SK-N-SH (cell line): ENCODE data around the gene MEF2C. TPM values are rescaled to one million over a fixed set of nuclear protein-coding genes. Genes with fewer than 3 reads are reported as not detected.

Source experiments
- CTCF ChIA-PET: fragments of 300-600, 350-600 bp; formaldehyde crosslinking; extraction: SDS; loops from one replicate; lab custom pipeline; 2021; lab: Yijun Ruan, JAX
- POLR2A ChIA-PET: fragments of 350-600 bp; sonication (Branson Sonifier 250); formaldehyde crosslinking; extraction: SDS; loops from one replicate; lab custom pipeline; 2020; ENCODE audit warnings: antibody characterized with exemption, inconsistent platforms; lab: Yijun Ruan, JAX
- DNase-seq: peaks from one replicate; pipeline ENCODE4 v3.0.0; 2012
- H2AFZ ChIP-seq: fragments of 200-600 bp; sonication (generic); 2 replicates; pipeline ENCODE4 v1.8.1; 2016; ENCODE audit warnings: antibody characterized with exemption, mild to moderate bottlenecking, low read depth
- H3F3A ChIP-seq: fragments of 200-600 bp; sonication (generic); replicated peaks from 2 replicates; pipeline ENCODE3; 2016; ENCODE audit warnings: antibody characterized with exemption, mild to moderate bottlenecking; ENCODE audit not compliant: insufficient read depth
- H3K27ac ChIP-seq, 2 experiments: fragments of 200-500 bp in 1 of 2; fragments of 200-600 bp in 1 of 2; sonication (Bioruptor generic) in 1 of 2; sonication (generic), shearing (Covaris generic) in 1 of 2; 2 replicates each; pipeline versions ENCODE4 v1.5.1 to v1.6.1; 2014 to 2016; ENCODE audit warnings: low read depth in 2 of 2, inconsistent platforms in 1 of 2, low read length in 1 of 2, mild to moderate bottlenecking in 1 of 2, mixed read lengths in 1 of 2
- H3K27me3 ChIP-seq: fragments of 200-600 bp; sonication (generic), shearing (Covaris generic); 2 replicates; pipeline ENCODE4 v1.6.1; 2016; ENCODE audit warnings: mixed run types; ENCODE audit not compliant: insufficient read depth
- H3K36me3 ChIP-seq, 2 experiments: fragments of 200-500 bp in 1 of 2; fragments of 200-600 bp in 1 of 2; sonication (Bioruptor generic) in 1 of 2; sonication (generic) in 1 of 2; replicated peaks in 1 of 2; 2 replicates each; pipeline versions ENCODE3 to v1.5.1; 2014 to 2016; ENCODE audit warnings: low read length in 1 of 2, mild to moderate bottlenecking in 1 of 2; ENCODE audit not compliant: insufficient read depth in 2 of 2, control insufficient read depth in 1 of 2
- H3K4me1 ChIP-seq, 2 experiments: fragments of 200-500 bp in 1 of 2; fragments of 200-600 bp in 1 of 2; sonication (Bioruptor generic) in 1 of 2; sonication (generic), shearing (Covaris generic) in 1 of 2; 2 replicates each; pipeline versions ENCODE4 v1.5.1 to v1.6.1; 2014 to 2016; ENCODE audit warnings: low read depth in 1 of 2, low read length in 1 of 2, mixed run types in 1 of 2; ENCODE audit not compliant: insufficient read depth in 2 of 2, control insufficient read depth in 1 of 2
- H3K4me2 ChIP-seq: fragments of 200-600 bp; sonication (generic), shearing (Covaris generic); 2 replicates; pipeline ENCODE4 v1.6.1; 2017; ENCODE audit warnings: mixed run types
- H3K4me3 ChIP-seq, 2 experiments: fragments of 200-500 bp in 1 of 2; fragments of 200-600 bp in 1 of 2; sonication (Bioruptor generic) in 1 of 2; sonication (generic), shearing (Covaris generic) in 1 of 2; 2 replicates each; pipeline versions ENCODE4 v1.5.1 to v1.8.1; 2014 to 2016; ENCODE audit warnings: low read depth in 2 of 2, inconsistent platforms in 1 of 2, low read length in 1 of 2, mild to moderate bottlenecking in 1 of 2, mixed read lengths in 1 of 2, moderate library complexity in 1 of 2
- H3K79me2 ChIP-seq: fragments of 200-600 bp; sonication (generic); 2 replicates; pipeline ENCODE4 v1.8.1; 2017; ENCODE audit warnings: mild to moderate bottlenecking; ENCODE audit not compliant: insufficient read depth
- H3K9ac ChIP-seq: fragments of 200-600 bp; sonication (generic); 2 replicates; pipeline ENCODE4 v1.6.1; 2017; ENCODE audit warnings: mixed run types
- H3K9me2 ChIP-seq: fragments of 200-600 bp; sonication (generic); 2 replicates; pipeline ENCODE4 v1.6.1; 2017; ENCODE audit warnings: mixed run types
- H3K9me3 ChIP-seq: fragments of 200-600 bp; sonication (generic); 2 replicates; pipeline ENCODE4 v1.6.1; 2017; ENCODE audit warnings: mixed run types, mild to moderate bottlenecking, moderate library complexity
- H4K20me1 ChIP-seq: fragments of 200-600 bp; sonication (generic); 2 replicates; pipeline ENCODE4 v1.6.1; 2017; ENCODE audit warnings: mild to moderate bottlenecking, mixed run types; ENCODE audit not compliant: insufficient read depth
- EP300 ChIP-seq, 2 experiments: IDR thresholded peaks; 2 replicates each; pipeline versions ENCODE4 v1.4.0 to v1.6.1; 2012; ENCODE audit warnings: borderline replicate concordance in 1 of 2, low read depth in 1 of 2, low read length in 1 of 2
- FOSL2 ChIP-seq: IDR thresholded peaks from 2 replicates; pipeline ENCODE4 v1.4.0; 2012; ENCODE audit warnings: low read depth, mild to moderate bottlenecking, moderate library complexity, borderline replicate concordance
- FOXM1 ChIP-seq: IDR thresholded peaks from 2 replicates; pipeline ENCODE4 v1.4.0; 2012; ENCODE audit warnings: low read depth, mild to moderate bottlenecking
- GABPA ChIP-seq: IDR thresholded peaks from 2 replicates; pipeline ENCODE4 v1.4.0; 2012; ENCODE audit warnings: low read depth, mild to moderate bottlenecking
- IRF3 ChIP-seq: fragments of 150-350 bp; IDR thresholded peaks from 2 replicates; pipeline ENCODE4 v1.6.1; 2016; ENCODE audit warnings: mild to moderate bottlenecking, low read depth, low read length
- JUND ChIP-seq: IDR thresholded peaks from 2 replicates; pipeline ENCODE4 v1.4.0; 2012
- MXI1 ChIP-seq: IDR thresholded peaks from 2 replicates; pipeline ENCODE4 v1.6.1; 2012; ENCODE audit warnings: mild to moderate bottlenecking, low read depth, low read length, improper control_type of control experiment
- POLR2AphosphoS5 ChIP-seq: IDR thresholded peaks from 2 replicates; pipeline ENCODE4 v1.6.1; 2012; ENCODE audit warnings: low read depth, low read length
- RAD21 ChIP-seq: IDR thresholded peaks from 2 replicates; pipeline ENCODE4 v1.6.1; 2012; ENCODE audit warnings: mild to moderate bottlenecking, low read length
- REST ChIP-seq: IDR thresholded peaks from 2 replicates; pipeline ENCODE4 v1.6.1; 2012; ENCODE audit warnings: mild to moderate bottlenecking, low read depth, low read length, moderate library complexity
- TAF1 ChIP-seq: IDR thresholded peaks from 2 replicates; pipeline ENCODE4 v1.6.1; 2012; ENCODE audit warnings: low read depth, mild to moderate bottlenecking, low read length, moderate library complexity, borderline replicate concordance
- TCF12 ChIP-seq: IDR thresholded peaks from 2 replicates; pipeline ENCODE4 v1.4.0; 2012
- USF1 ChIP-seq: IDR thresholded peaks from 2 replicates; pipeline ENCODE4 v1.4.0; 2012; ENCODE audit warnings: low read depth, borderline replicate concordance
- YY1 ChIP-seq: IDR thresholded peaks from 2 replicates; pipeline ENCODE4 v1.4.0; 2012; ENCODE audit warnings: low read depth, mild to moderate bottlenecking
- ZBTB33 ChIP-seq: IDR thresholded peaks from 2 replicates; pipeline ENCODE4 v1.4.0; 2012; ENCODE audit warnings: low read depth, borderline replicate concordance
- WGBS: methylation state at CpG from one replicate; pipeline ENCODE4 v1.1.6; 2017; ENCODE audit warnings: low lambda C conversion rate; 5-methylcytosine and 5-hydroxymethylcytosine counted together
- polyA plus RNA-seq, 3 experiments: library from polyadenylated mRNA; depleted of rRNA; stranded (reverse); fragments of >200 nt; gene quantifications; 2 replicates each; pipeline ENCODE4 v1.2.3, GENCODE V29; 2012

The MEF2C gene
- polyA plus RNA-seq, 1 of the 3 experiments (the other 2 are of a cell fraction) = 1.2 TPM

GRCh38 chr5:88760527-88760926 lies 122.5 kb downstream of the MEF2C start:
- no peak for DNase-seq
- H3K27me3 ChIP-seq = no peaks in the 10 kb centered on the region
- no peak overlapping the region for H3K4me3 ChIP-seq
- H4K20me1 ChIP-seq = no peaks in the 10 kb centered on the region
- no peaks in the 10 kb centered on the region for H3K36me3 ChIP-seq
- no peaks in the 10 kb centered on the region for H3F3A ChIP-seq
- no peak overlapping the region for H3K27ac ChIP-seq
- no peak overlapping the region for H3K4me2 ChIP-seq
- H3K79me2 ChIP-seq = no peaks in the 10 kb centered on the region
- H3K9me3 ChIP-seq = no peaks in the 10 kb centered on the region
- TF ChIP-seq RAD21 = no peak
- no peak for TF ChIP-seq MXI1
- no peak for TF ChIP-seq TCF12
- no peak for TF ChIP-seq TAF1
- no peak for TF ChIP-seq JUND
- TF ChIP-seq FOSL2 = no peak
- no peak for TF ChIP-seq POLR2AphosphoS5
- no peak for TF ChIP-seq USF1
- no peak for TF ChIP-seq YY1
- TF ChIP-seq EP300 (IDR thresholded peaks at IDR 0.05; ENCODE audit: borderline replicate concordance in 1 of 2, low read depth in 1 of 2, low read length in 1 of 2) = no peak
- no peak for TF ChIP-seq GABPA
- TF ChIP-seq IRF3 = no peak
- TF ChIP-seq REST = no peak
- TF ChIP-seq FOXM1 = no peak
- no peak for TF ChIP-seq ZBTB33
- TF ChIP-seq, all 33 proteins: peak for 0
- ChIA-PET POLR2A (no interaction called here), CTCF (interaction anchor here (1.2 to 2.0 kb wide), 3 partner anchors 24 to 73 kb away, joined by 3 to 6 read pairs (median 3); no protein-coding TSS in a partner anchor)
- H3K9ac ChIP-seq = no peak overlapping the region
- 73% methylated on average over 4 of the region's 4 CpGs for WGBS
- H3K9me2 ChIP-seq = no peaks in the 10 kb centered on the region
- no peak overlapping the region for H2AFZ ChIP-seq
- no peaks in the 10 kb centered on the region for H3K4me1 ChIP-seq
